Measurements from ENCODE around the gene FBRSL1.
"Not testable (repeated sequence)": the region's sequence is repeated elsewhere in the genome, so short reads cannot be mapped to it uniquely, and the experiment has no call there.

The FBRSL1 gene

GRCh38 chr12:132454193-132454932, 35.6 kb upstream of the FBRSL1 start:
- no peak for DNase-seq

GRCh38 chr12:132454933-132455418, 35.0 kb upstream of the FBRSL1 start:
- DNase-seq: no peak

- DNase-seq: no peak
These were observed 34.4 kb upstream of the FBRSL1 start for GRCh38 chr12:132455565-132455964.

GRCh38 chr12:132456186-132456943, 33.6 kb upstream of the FBRSL1 start:
- DNase-seq: no peak

- DNase-seq: no peak
These were observed 32.9 kb upstream of the FBRSL1 start for GRCh38 chr12:132456944-132457495.

GRCh38 chr12:132458441-132458840, 31.5 kb upstream of the FBRSL1 start:
- no peak for DNase-seq

GRCh38 chr12:132458846-132459641, 30.9 kb upstream of the FBRSL1 start:
- DNase-seq: no peak

GRCh38 chr12:132460571-132460970, 29.4 kb upstream of the FBRSL1 start:
- DNase-seq: no peak

- no peak for DNase-seq
These were observed 28.4 kb upstream of the FBRSL1 start for GRCh38 chr12:132461526-132461925.

GRCh38 chr12:132462788-132463187, 27.2 kb upstream of the FBRSL1 start:
- no peak for DNase-seq

- not testable (repeated sequence) for DNase-seq
These were observed 26.5 kb upstream of the FBRSL1 start for GRCh38 chr12:132463284-132463924.

- DNase-seq: not testable (repeated sequence)
These were observed 25.6 kb upstream of the FBRSL1 start for GRCh38 chr12:132464304-132464703.

- no peak for DNase-seq
These were observed 25.1 kb upstream of the FBRSL1 start for GRCh38 chr12:132464820-132465219.

- DNase-seq: no peak
These were observed 24.4 kb upstream of the FBRSL1 start for GRCh38 chr12:132465269-132466190.

GRCh38 chr12:132466241-132467201, 23.4 kb upstream of the FBRSL1 start:
- DNase-seq: no peak

GRCh38 chr12:132467511-132467910, 22.4 kb upstream of the FBRSL1 start:
- DNase-seq: no peak

GRCh38 chr12:132469423-132469822, 20.5 kb upstream of the FBRSL1 start:
- no peak for DNase-seq

- DNase-seq: no peak
These were observed 19.6 kb upstream of the FBRSL1 start for GRCh38 chr12:132470397-132470796.

GRCh38 chr12:132471011-132471857, 18.7 kb upstream of the FBRSL1 start:
- DNase-seq: no peak

All from activated CD8-positive, alpha-beta memory T cell treated with anti-CD3 and anti-CD28 coated beads, Interleukin-2, amount 50 U/mL, for 4 hours (primary cell).